Subcutaneous adipose tissue (tissue), 4 donors: Measurements from ENCODE around the gene ADAMTS18. TPM values are rescaled to one million over a fixed set of nuclear protein-coding genes. Genes with fewer than 3 reads are reported as not detected.

ENCODE experiments used
- total RNA-seq, 4 donors: library from RNA; depleted of rRNA; stranded (reverse); fragments of >200 nt; gene quantifications; one replicate each; pipeline ENCODE4 v1.1.0, GENCODE V29; 2016
- TF ChIP-seq, protein P1 (sequence below): fragments of 450-650 bp; IDR thresholded peaks from one replicate; pipeline ENCODE4 v1.5.1; 2016; ENCODE audit warnings: low read depth, mild to moderate bottlenecking, control low read depth, antibody characterized with exemption, moderate library complexity

Gene ADAMTS18
- total RNA-seq, 4 donors from 2014 or later: 1.1 to 20.9 (median 3.1) TPM

DNA sequence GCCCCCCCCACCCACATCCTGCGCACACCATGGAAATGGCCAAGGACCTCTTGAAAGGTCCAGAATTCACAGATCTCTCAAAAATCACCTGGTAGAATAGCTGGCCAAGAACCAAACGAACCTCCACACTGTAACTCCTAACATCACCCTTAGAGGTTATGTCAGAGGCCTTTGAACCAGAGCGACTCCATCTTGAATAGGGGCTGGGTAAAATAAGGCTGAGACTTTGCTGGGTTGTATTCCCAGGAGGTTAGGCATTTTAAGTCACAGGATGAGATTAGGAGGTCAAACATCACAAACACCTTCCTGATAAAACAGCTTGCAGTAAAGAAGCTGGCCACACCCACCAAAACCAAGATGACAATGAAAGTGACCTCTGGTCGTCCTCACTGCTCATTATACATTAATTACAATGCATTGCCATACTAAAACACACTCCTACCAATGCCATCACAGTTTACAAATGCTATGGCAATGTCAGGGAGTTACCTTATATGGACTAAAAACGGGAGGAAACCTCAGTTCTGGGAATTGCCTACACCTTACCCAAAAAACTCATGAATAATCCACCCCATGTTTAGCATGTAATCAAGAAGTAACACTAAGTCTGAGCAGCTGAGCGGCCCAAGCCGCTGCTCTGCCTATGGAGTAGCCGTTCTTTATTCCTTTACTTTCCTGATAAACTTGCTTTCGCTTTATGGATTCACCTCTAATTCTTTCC lies 200.9 kb downstream of the ADAMTS18 start:
- TF ChIP-seq, protein P1, sequence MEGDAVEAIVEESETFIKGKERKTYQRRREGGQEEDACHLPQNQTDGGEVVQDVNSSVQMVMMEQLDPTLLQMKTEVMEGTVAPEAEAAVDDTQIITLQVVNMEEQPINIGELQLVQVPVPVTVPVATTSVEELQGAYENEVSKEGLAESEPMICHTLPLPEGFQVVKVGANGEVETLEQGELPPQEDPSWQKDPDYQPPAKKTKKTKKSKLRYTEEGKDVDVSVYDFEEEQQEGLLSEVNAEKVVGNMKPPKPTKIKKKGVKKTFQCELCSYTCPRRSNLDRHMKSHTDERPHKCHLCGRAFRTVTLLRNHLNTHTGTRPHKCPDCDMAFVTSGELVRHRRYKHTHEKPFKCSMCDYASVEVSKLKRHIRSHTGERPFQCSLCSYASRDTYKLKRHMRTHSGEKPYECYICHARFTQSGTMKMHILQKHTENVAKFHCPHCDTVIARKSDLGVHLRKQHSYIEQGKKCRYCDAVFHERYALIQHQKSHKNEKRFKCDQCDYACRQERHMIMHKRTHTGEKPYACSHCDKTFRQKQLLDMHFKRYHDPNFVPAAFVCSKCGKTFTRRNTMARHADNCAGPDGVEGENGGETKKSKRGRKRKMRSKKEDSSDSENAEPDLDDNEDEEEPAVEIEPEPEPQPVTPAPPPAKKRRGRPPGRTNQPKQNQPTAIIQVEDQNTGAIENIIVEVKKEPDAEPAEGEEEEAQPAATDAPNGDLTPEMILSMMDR: no peak

Other genes with a start within 250 kb of the ADAMTS18 start
- gene MON1B, start 243.8 kb downstream of the ADAMTS18 start, total RNA-seq: 10 to 100 TPM; 18.4 to 35.4 (median 22.3) TPM
- gene SYCE1L, start 235.6 kb downstream of the ADAMTS18 start, total RNA-seq: 1 to 10 TPM in 2 of 4 donors, under 1 TPM in 1, not detected in 1; 0.68 to 6.5 (median 1.1) TPM